ENCODE measurements around the gene MICALL1. TPM values are rescaled to one million over a fixed set of nuclear protein-coding genes. Genes with fewer than 3 reads are reported as not detected.
"Not testable (repeated sequence)": the region's sequence is repeated elsewhere in the genome, so short reads cannot be mapped to it uniquely, and the experiment has no call there.

Gene MICALL1
- total and polyA plus RNA-seq, 9 of the 15 experiments (the other 6 are each of a cell fraction or from before 2014, with no cell fraction given) = 0.32 to 21.5 (median 6.1) TPM

DNA sequence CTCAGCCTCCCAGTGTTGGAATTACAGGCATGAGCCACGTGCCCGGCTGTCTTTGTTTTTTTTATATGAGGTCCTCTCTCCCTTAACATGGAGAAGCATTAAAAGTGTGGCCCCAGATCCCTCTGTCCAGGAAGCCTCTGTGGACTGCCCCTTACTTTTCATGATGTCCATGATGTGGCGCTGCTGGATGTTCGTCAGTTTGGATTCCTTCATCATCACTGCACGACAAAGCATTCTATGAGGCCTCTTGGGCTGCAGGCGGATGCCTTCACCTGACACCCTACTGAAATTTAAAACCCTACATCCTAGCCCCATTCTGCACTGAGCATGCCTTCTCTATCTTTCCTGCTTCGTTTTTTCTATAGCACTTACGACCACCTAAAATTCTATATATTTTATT is 45.2 kb downstream of the MICALL1 start (continued):
- TF ChIP-seq, protein P1, sequence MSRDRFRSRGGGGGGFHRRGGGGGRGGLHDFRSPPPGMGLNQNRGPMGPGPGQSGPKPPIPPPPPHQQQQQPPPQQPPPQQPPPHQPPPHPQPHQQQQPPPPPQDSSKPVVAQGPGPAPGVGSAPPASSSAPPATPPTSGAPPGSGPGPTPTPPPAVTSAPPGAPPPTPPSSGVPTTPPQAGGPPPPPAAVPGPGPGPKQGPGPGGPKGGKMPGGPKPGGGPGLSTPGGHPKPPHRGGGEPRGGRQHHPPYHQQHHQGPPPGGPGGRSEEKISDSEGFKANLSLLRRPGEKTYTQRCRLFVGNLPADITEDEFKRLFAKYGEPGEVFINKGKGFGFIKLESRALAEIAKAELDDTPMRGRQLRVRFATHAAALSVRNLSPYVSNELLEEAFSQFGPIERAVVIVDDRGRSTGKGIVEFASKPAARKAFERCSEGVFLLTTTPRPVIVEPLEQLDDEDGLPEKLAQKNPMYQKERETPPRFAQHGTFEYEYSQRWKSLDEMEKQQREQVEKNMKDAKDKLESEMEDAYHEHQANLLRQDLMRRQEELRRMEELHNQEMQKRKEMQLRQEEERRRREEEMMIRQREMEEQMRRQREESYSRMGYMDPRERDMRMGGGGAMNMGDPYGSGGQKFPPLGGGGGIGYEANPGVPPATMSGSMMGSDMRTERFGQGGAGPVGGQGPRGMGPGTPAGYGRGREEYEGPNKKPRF (IDR thresholded peaks at IDR 0.05; ENCODE audit: low read depth, low read length) = no peak
- TF ChIP-seq, protein P2, sequence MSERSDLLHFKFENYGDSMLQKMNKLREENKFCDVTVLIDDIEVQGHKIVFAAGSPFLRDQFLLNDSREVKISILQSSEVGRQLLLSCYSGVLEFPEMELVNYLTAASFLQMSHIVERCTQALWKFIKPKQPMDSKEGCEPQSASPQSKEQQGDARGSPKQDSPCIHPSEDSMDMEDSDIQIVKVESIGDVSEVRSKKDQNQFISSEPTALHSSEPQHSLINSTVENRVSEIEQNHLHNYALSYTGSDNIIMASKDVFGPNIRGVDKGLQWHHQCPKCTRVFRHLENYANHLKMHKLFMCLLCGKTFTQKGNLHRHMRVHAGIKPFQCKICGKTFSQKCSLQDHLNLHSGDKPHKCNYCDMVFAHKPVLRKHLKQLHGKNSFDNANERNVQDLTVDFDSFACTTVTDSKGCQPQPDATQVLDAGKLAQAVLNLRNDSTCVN (CRISPR knock-in tag; IDR thresholded peaks at IDR 0.05) = no peak
- no peak for TF ChIP-seq SIX5 (IDR thresholded peaks at IDR 0.05; ENCODE audit: borderline replicate concordance in 1 of 2, insufficient read depth in 1 of 2, low read depth in 1 of 2, low read length in 2 of 2)
- TF ChIP-seq ELF2 (CRISPR knock-in tag; IDR thresholded peaks at IDR 0.05) = no peak
- TF ChIP-seq LCOR (CRISPR knock-in tag; IDR thresholded peaks at IDR 0.05) = no peak

DNA sequence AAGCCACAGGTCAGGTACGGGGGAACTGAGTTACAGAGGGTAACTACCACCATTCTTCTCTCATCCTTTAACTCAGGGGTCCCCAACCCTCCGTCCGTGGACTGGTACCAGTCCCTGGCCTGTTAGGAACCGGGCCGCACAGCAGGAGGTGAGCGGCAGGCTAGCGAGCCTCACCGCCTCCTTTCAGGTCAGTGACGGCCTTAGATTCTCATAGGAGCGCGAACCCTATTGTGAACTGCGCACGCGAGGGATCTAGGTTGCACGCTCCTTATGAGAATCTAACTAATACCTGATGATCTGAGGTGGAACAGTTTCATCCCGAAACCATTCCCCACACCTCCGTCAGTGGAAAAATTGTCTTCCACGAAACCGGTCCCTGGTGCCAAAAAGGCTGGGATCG is 46.5 kb downstream of the MICALL1 start:
- peak in 1 of 4 experiments; percentile 12 for DNase-seq (ENCODE audit: extremely low read depth in 1 of 4, low spot score in 3 of 4)
- H3K27me3 ChIP-seq (ENCODE audit: control insufficient read depth in 2 of 2, insufficient read depth in 2 of 2, low read length in 2 of 2); CTCF ChIA-PET (ENCODE audit: low intra/inter-chr PET ratio); H4K20me1 ChIP-seq (replicated peaks; ENCODE audit: control insufficient read depth, insufficient read depth, low read length); H3K9me3 ChIP-seq (replicated peaks; ENCODE audit: control insufficient read depth, insufficient read depth, low read depth, low read length); FAIRE-seq; BruUV-seq (replicated peaks); in situ Hi-C loops (cut with MboI); H3K9me1 ChIP-seq (ENCODE audit: control insufficient read depth, insufficient read depth, low read length): not testable (repeated sequence)
- peak; percentile 39 for ATAC-seq
- Histone ChIP-seq H3K79me2 (ENCODE audit: control insufficient read depth, insufficient read depth, low read length) (peaks cover 27% of the 10 kb centered on the region), H3K27ac (ENCODE audit: extremely low read depth, low read depth, low read length) (0 out of 3 replicates have a peak overlapping the region, but pooled peaks have one; percentile 42), H3K4me2 (ENCODE audit: insufficient read depth, low read length) (peak overlapping the region; percentile 98), H3K36me3 (ENCODE audit: control insufficient read depth, insufficient read depth, low read length) (peaks cover 13% of the 10 kb centered on the region), H3K4me3 (peak overlapping the region; percentile 82), H3K4me1 (replicated peaks in 1 of 2; ENCODE audit: control insufficient read depth in 2 of 2, insufficient read depth in 2 of 2, low read length in 2 of 2) (peaks cover 7 to 20% of the 10 kb centered on the region in 2 experiments; a peak in 3 of 5 replicates), H2AFZ (ENCODE audit: low read depth, low read length) (peak overlapping the region; percentile 95), H3K9ac (ENCODE audit: insufficient read depth in 1 of 2, low read depth in 2 of 2, low read length in 2 of 2) (peak overlapping the region; percentile 83 to 100; a peak in 2 of 4 replicates)
- TF ChIP-seq ZBTB33 (CRISPR knock-in tag; IDR thresholded peaks at IDR 0.05) = peak; percentile 61; the same call in 1 of the 2 replicates
- POLR2A ChIA-PET = interaction anchor here (0.5 to 1.1 kb wide), 4 partner anchors 54 to 412 kb away, joined by 3 to 5 read pairs (median 3); partner anchors contain the start of gene ANKRD54
- WGBS (ENCODE audit: insufficient coverage, low coverage, missing lambda C conversion rate) = 14% methylated on average over 12 of the region's 20 CpGs
- intact Hi-C loops (cut with micrococcal nuclease) = loop anchor here (10.0 kb wide), 1 partner anchor 72 kb away; no protein-coding TSS in a partner anchor

All from K562 (cell line).